A673 (cell line): ENCODE results near the gene TRAM2.

ENCODE experiments used
- CTCF ChIP-seq: fragments of 300-800, 200-600 bp; sonication (generic); conservative IDR thresholded peaks from 2 replicates; pipeline ENCODE4 v1.5.1; 2017; ENCODE audit warnings: low read depth, mild to moderate bottlenecking, antibody characterized with exemption, low read length, moderate library complexity, mixed read lengths
- EZH2 ChIP-seq: fragments of 200-600 bp; sonication (generic); IDR thresholded peaks from 2 replicates; pipeline ENCODE4 v1.6.1; 2017; ENCODE audit warnings: borderline replicate concordance, low read depth, mild to moderate bottlenecking, mixed read lengths, antibody characterized with exemption, low read length; ENCODE audit not compliant: poor library complexity, severe bottlenecking

GRCh38 chr6:52503851-52504781 is 72.7 kb downstream of the TRAM2 start:
- no peak for TF ChIP-seq EZH2
- no peak for TF ChIP-seq CTCF
